Common myeloid progenitor, CD34-positive (primary cell): Measurements from ENCODE around the gene CXCR3.
A peak's percentile ranks its signal among the peaks of the same experiment; 100 is the strongest.

Experiments
- CTCF ChIA-PET: fragments of 350-600 bp; sonication (Branson Sonifier 250); formaldehyde crosslinking; loops from one replicate; lab custom pipeline; 2021; ENCODE audit warnings: antibody characterized with exemption; lab: Charles Lee
- POLR2A ChIA-PET: fragments of 350-600 bp; sonication (Branson Sonifier 250); formaldehyde crosslinking; loops from one replicate; lab custom pipeline; 2021; ENCODE audit warnings: antibody characterized with exemption; lab: Charles Lee
- DNase-seq, 3 donors: peaks; one replicate each; pipeline versions ENCODE4 v3.0.0 to v3.0.0-alpha.2; 2013
- H3K27ac ChIP-seq, 2 experiments: 1 replicate in 1 of 2; 2 replicates in 1 of 2; pipeline ENCODE4 v1.7.0; 2013; ENCODE audit warnings: inconsistent platforms in 2 of 2, low read length in 2 of 2, mild to moderate bottlenecking in 2 of 2, low read depth in 1 of 2, moderate library complexity in 1 of 2; ENCODE audit not compliant: severe bottlenecking in 2 of 2, insufficient read depth in 1 of 2, poor library complexity in 1 of 2
- H3K27me3 ChIP-seq, 5 experiments: replicated peaks in 2 of 5; 1 replicate in 3 of 5; 2 replicates in 2 of 5; pipeline versions ENCODE4 v1.6.1 to v1.7.0; 2013; ENCODE audit warnings: low read length in 4 of 5, mild to moderate bottlenecking in 2 of 5, moderate library complexity in 2 of 5, inconsistent platforms in 1 of 5; ENCODE audit not compliant: insufficient read depth in 5 of 5, control insufficient read depth in 4 of 5
- H3K36me3 ChIP-seq, 4 experiments: 1 replicate in 2 of 4; 2 replicates in 2 of 4; pipeline versions ENCODE4 v1.6.1 to v1.7.0; 2013; ENCODE audit warnings: low read length in 3 of 4, control low read depth in 1 of 4, mild to moderate bottlenecking in 1 of 4; ENCODE audit not compliant: control insufficient read depth in 4 of 4, insufficient read depth in 4 of 4
- H3K4me1 ChIP-seq, 4 experiments: 1 replicate in 3 of 4; 2 replicates in 1 of 4; pipeline versions ENCODE4 v1.6.1 to v1.7.1; 2013; ENCODE audit warnings: low read length in 3 of 4, mild to moderate bottlenecking in 3 of 4, control low read depth in 1 of 4, inconsistent platforms in 1 of 4, moderate library complexity in 1 of 4; ENCODE audit not compliant: control insufficient read depth in 4 of 4, insufficient read depth in 4 of 4; ENCODE audit errors: control extremely low read depth in 1 of 4
- H3K4me3 ChIP-seq, 7 experiments: 1 replicate in 4 of 7; 2 replicates in 3 of 7; pipeline versions ENCODE4 v1.5.1 to v1.7.0; 2013; ENCODE audit warnings: mild to moderate bottlenecking in 7 of 7, low read length in 6 of 7, moderate library complexity in 6 of 7, inconsistent platforms in 2 of 7, low read depth in 2 of 7, control low read depth in 1 of 7; ENCODE audit not compliant: insufficient read depth in 4 of 7, control insufficient read depth in 1 of 7; ENCODE audit errors: extremely low read depth in 1 of 7
- H3K9me3 ChIP-seq, 5 experiments: 1 replicate in 4 of 5; 2 replicates in 1 of 5; pipeline versions ENCODE4 v1.6.1 to v1.7.1; 2013; ENCODE audit warnings: low read length in 4 of 5, mild to moderate bottlenecking in 2 of 5, inconsistent platforms in 1 of 5, low read depth in 1 of 5, moderate library complexity in 1 of 5; ENCODE audit not compliant: control insufficient read depth in 4 of 5, insufficient read depth in 2 of 5; ENCODE audit errors: control extremely low read depth in 1 of 5
- WGBS: methylation state at CpG from one replicate; pipeline ENCODE4 v1.1.5; 2013; ENCODE audit not compliant: insufficient coverage; 5-methylcytosine and 5-hydroxymethylcytosine counted together

The CXCR3 gene

GRCh38 chrX:71619193-71619592 lies 882 bp upstream of the CXCR3 start:
- no peak overlapping the region for H3K4me3 ChIP-seq
- peaks cover 10 to 54% (median 43%) of the 10 kb centered on the region in 4 experiments for H3K4me1 ChIP-seq
- H3K36me3 ChIP-seq = no peaks in the 10 kb centered on the region
- peaks cover 0 to 4% (median 0%) of the 10 kb centered on the region in 5 experiments for H3K27me3 ChIP-seq
- peak in 1 of 3 donors; percentile 15 for DNase-seq
- H3K27ac ChIP-seq = no peak overlapping the region
- POLR2A ChIA-PET = no interaction called here
- CTCF ChIA-PET = interaction anchor here (1.2 kb wide), 1 partner anchor 10 kb away, joined by 5 read pairs; no protein-coding TSS in a partner anchor
- 80% methylated on average over 2 of the region's 8 CpGs for WGBS
- no peaks in the 10 kb centered on the region for H3K9me3 ChIP-seq

GRCh38 chrX:71618787-71619186 lies 476 bp upstream of the CXCR3 start:
- ChIA-PET CTCF (interaction anchor here (1.2 kb wide), 1 partner anchor 11 kb away, joined by 5 read pairs; no protein-coding TSS in a partner anchor), POLR2A (no interaction called here)
- Histone ChIP-seq H3K4me1 (peaks cover 10 to 50% (median 42%) of the 10 kb centered on the region in 4 experiments), H3K36me3 (peaks cover 0 to under 1% (median 0%) of the 10 kb centered on the region in 4 experiments), H3K4me3 (no peak overlapping the region), H3K27me3 (peaks cover 0 to 4% (median 0%) of the 10 kb centered on the region in 5 experiments), H3K27ac (no peak overlapping the region), H3K9me3 (no peaks in the 10 kb centered on the region)
- DNase-seq = no peak
- 89% methylated on average over 3 of the region's 3 CpGs for WGBS

- 85% methylated on average over 4 of the region's 8 CpGs for WGBS
- DNase-seq = no peak
- Histone ChIP-seq H3K36me3 (peaks cover 0 to 4% (median 3%) of the 10 kb centered on the region in 4 experiments), H3K9me3 (no peaks in the 10 kb centered on the region), H3K4me1 (peaks cover 10 to 40% (median 32%) of the 10 kb centered on the region in 4 experiments), H3K27ac (no peak overlapping the region), H3K4me3 (no peak overlapping the region), H3K27me3 (peaks cover 0 to 4% (median 0%) of the 10 kb centered on the region in 5 experiments)
- CTCF ChIA-PET = interaction anchor here (0.8 to 1.2 kb wide), 2 partner anchors 12 to 34 kb away, joined by 3 to 5 read pairs; no protein-coding TSS in a partner anchor
- POLR2A ChIA-PET = no interaction called here
Observed at GRCh38 chrX:71617742-71618141, 569 bp downstream of the CXCR3 start.

- Histone ChIP-seq H3K27ac (no peak overlapping the region), H3K27me3 (peaks cover 0 to 4% (median 0%) of the 10 kb centered on the region in 5 experiments), H3K4me3 (no peak overlapping the region), H3K4me1 (peaks cover 10 to 34% (median 28%) of the 10 kb centered on the region in 4 experiments), H3K9me3 (no peaks in the 10 kb centered on the region), H3K36me3 (peaks cover 0 to 10% (median 4%) of the 10 kb centered on the region in 4 experiments)
- 93% methylated on average over 39 of the region's 43 CpGs for WGBS
- no peak for DNase-seq
- ChIA-PET POLR2A (interaction anchor here (0.6 kb wide), 1 partner anchor 82 kb away, joined by 3 read pairs; no protein-coding TSS in a partner anchor), CTCF (no interaction called here)
Observed at GRCh38 chrX:71616672-71617529, 1.4 kb downstream of the CXCR3 start.

GRCh38 chrX:71615954-71616353 lies 2.4 kb downstream of the CXCR3 start:
- peaks cover 10 to 34% (median 28%) of the 10 kb centered on the region in 4 experiments for H3K4me1 ChIP-seq
- POLR2A ChIA-PET = no interaction called here
- WGBS = 90% methylated on average over 8 of the region's 10 CpGs
- H3K27me3 ChIP-seq = peaks cover 0 to 4% (median 0%) of the 10 kb centered on the region in 5 experiments
- H3K4me3 ChIP-seq = no peak overlapping the region
- H3K27ac ChIP-seq = no peak overlapping the region
- DNase-seq = no peak
- CTCF ChIA-PET = no interaction called here
- no peaks in the 10 kb centered on the region for H3K9me3 ChIP-seq
- peaks cover 0 to 16% (median 8%) of the 10 kb centered on the region in 4 experiments for H3K36me3 ChIP-seq

GRCh38 chrX:71615056-71615455 lies 3.3 kb downstream of the CXCR3 start:
- H3K36me3 ChIP-seq = peaks cover 0 to 20% (median 11%) of the 10 kb centered on the region in 4 experiments
- H3K4me3 ChIP-seq = no peak overlapping the region
- peaks cover 0 to 4% (median 0%) of the 10 kb centered on the region in 5 experiments for H3K27me3 ChIP-seq
- H3K4me1 ChIP-seq = peaks cover 10 to 32% (median 25%) of the 10 kb centered on the region in 4 experiments
- ChIA-PET POLR2A (no interaction called here), CTCF (no interaction called here)
- no peaks in the 10 kb centered on the region for H3K9me3 ChIP-seq
- WGBS = 90% methylated on average over 3 of the region's 4 CpGs
- DNase-seq = no peak
- no peak overlapping the region for H3K27ac ChIP-seq
